K562 (cell line): ENCODE measurements around the gene FN3KRP. TPM values are rescaled to one million over a fixed set of nuclear protein-coding genes. Genes with fewer than 3 reads are reported as not detected.
A peak's percentile ranks its signal among the peaks of the same experiment; 100 is the strongest.

ENCODE experiments used
- ATAC-seq: fragments of 200-7000 bp; cut with Tn5 transposase; 3 replicates; pipeline ENCODE4 v1.9.1; 2020; ENCODE audit warnings: moderate library complexity
- BruUV-seq: library from RNA; stranded (reverse); fragments of 400-500 nt; replicated peaks from 2 replicates; lab custom pipeline; 2021; lab: Mats Ljungman, UMichigan
- CTCF ChIA-PET: fragments of 300-600 bp; formaldehyde crosslinking; extraction: SDS; loops from one replicate; lab custom pipeline; 2021; ENCODE audit warnings: low intra/inter-chr PET ratio; lab: Yijun Ruan, JAX
- POLR2A ChIA-PET: fragments of 300-600, 350-650 bp; sonication (Branson Sonifier 250); formaldehyde crosslinking; extraction: SDS; loops from one replicate; lab custom pipeline; 2021; ENCODE audit warnings: antibody characterized with exemption, inconsistent platforms; lab: Yijun Ruan, JAX
- DNase-seq, 4 experiments: peaks; one replicate each; pipeline versions ENCODE4 v3.0.0 to v3.0.0-alpha.2; 2011 to 2018; ENCODE audit warnings: low spot score in 3 of 4, mixed read lengths in 3 of 4; ENCODE audit errors: extremely low read depth in 1 of 4
- FAIRE-seq: peaks from 2 replicates; lab custom pipeline; 2011; peaks lifted over from hg19 to GRCh38; lab: Jason Lieb, UNC
- H2AFZ ChIP-seq: 2 replicates; pipeline ENCODE4 v1.6.0; 2011; ENCODE audit warnings: low read depth, low read length, control low read depth, inconsistent platforms
- H3K27ac ChIP-seq: fragments of 200-600 bp; 3 replicates; pipeline ENCODE4 v1.8.0; 2011; ENCODE audit warnings: low read depth, mild to moderate bottlenecking, control low read depth, inconsistent platforms, low read length, moderate library complexity, mixed read lengths; ENCODE audit errors: extremely low read depth
- H3K27me3 ChIP-seq, 2 experiments: fragments of 300-600 bp in 1 of 2; 2 replicates in 1 of 2; 3 replicates in 1 of 2; pipeline versions ENCODE4 v1.6.0 to v1.8.0; 2011; ENCODE audit warnings: inconsistent platforms in 2 of 2, low read length in 2 of 2, mild to moderate bottlenecking in 1 of 2, mixed read lengths in 1 of 2, moderate library complexity in 1 of 2; ENCODE audit not compliant: control insufficient read depth in 2 of 2, insufficient read depth in 2 of 2
- H3K36me3 ChIP-seq: fragments of 300-600 bp; 3 replicates; pipeline ENCODE4 v1.8.0; 2011; ENCODE audit warnings: mild to moderate bottlenecking, low read length, inconsistent platforms; ENCODE audit not compliant: control insufficient read depth, insufficient read depth
- H3K4me1 ChIP-seq, 2 experiments: fragments of 200-600 bp in 1 of 2; replicated peaks in 1 of 2; 2 replicates in 1 of 2; 3 replicates in 1 of 2; pipeline versions ENCODE4 v1.5.1 to v1.8.0; 2011; ENCODE audit warnings: inconsistent platforms in 2 of 2, low read length in 2 of 2, mild to moderate bottlenecking in 1 of 2, mixed read lengths in 1 of 2, moderate library complexity in 1 of 2; ENCODE audit not compliant: control insufficient read depth in 2 of 2, insufficient read depth in 2 of 2
- H3K4me2 ChIP-seq: 2 replicates; pipeline ENCODE4 v1.6.1; 2011; ENCODE audit warnings: low read length, control low read depth, inconsistent platforms, mixed read lengths; ENCODE audit not compliant: insufficient read depth
- H3K4me3 ChIP-seq: fragments of 200-600 bp; sonication (generic), shearing (Covaris generic); 2 replicates; pipeline ENCODE4 v1.5.1; 2016; ENCODE audit warnings: control low read depth, inconsistent platforms
- H3K79me2 ChIP-seq: fragments of 200-600 bp; 3 replicates; pipeline ENCODE4 v1.8.0; 2011; ENCODE audit warnings: low read length, inconsistent platforms; ENCODE audit not compliant: control insufficient read depth, insufficient read depth
- H3K9ac ChIP-seq, 2 experiments: 2 replicates each; pipeline versions ENCODE4 v1.6.0 to v1.6.1; 2011; ENCODE audit warnings: low read depth in 2 of 2, low read length in 2 of 2, control low read depth in 1 of 2, inconsistent platforms in 1 of 2, mild to moderate bottlenecking in 1 of 2, mixed read lengths in 1 of 2; ENCODE audit not compliant: insufficient read depth in 1 of 2
- H3K9me1 ChIP-seq: one replicate; pipeline ENCODE4 v1.6.0; 2011; ENCODE audit warnings: inconsistent platforms, mild to moderate bottlenecking, low read length, moderate library complexity; ENCODE audit not compliant: control insufficient read depth, insufficient read depth
- H3K9me3 ChIP-seq: replicated peaks from 2 replicates; pipeline ENCODE4 v1.5.1; 2011; ENCODE audit warnings: low read depth, low read length, inconsistent platforms; ENCODE audit not compliant: control insufficient read depth, insufficient read depth
- H4K20me1 ChIP-seq: replicated peaks from 2 replicates; pipeline ENCODE4 v1.6.1; 2011; ENCODE audit warnings: low read length, inconsistent platforms, mixed read lengths; ENCODE audit not compliant: control insufficient read depth, insufficient read depth
- MAFF ChIP-seq: IDR thresholded peaks from 2 replicates; pipeline ENCODE4 v1.6.1; 2012; ENCODE audit warnings: low read length, improper control_type of control experiment
- MEIS2 ChIP-seq: fragments of 450-650 bp; IDR thresholded peaks from 2 replicates; pipeline ENCODE4 v1.6.1; 2014; ENCODE audit warnings: mild to moderate bottlenecking; ENCODE audit not compliant: partially characterized antibody
- POLR2G ChIP-seq: fragments of 200-400 bp; formaldehyde crosslinking; IDR thresholded peaks from 2 replicates; pipeline ENCODE4 v1.6.1; 2017; ENCODE audit warnings: low read depth, mild to moderate bottlenecking, antibody characterized with exemption, low read length, moderate library complexity
- ZNF444 ChIP-seq: fragments of 250-450 bp; sonication (Bioruptor Pico); IDR thresholded peaks from 2 replicates; pipeline ENCODE4 v1.4.0; 2020; ENCODE audit warnings: mild to moderate bottlenecking, moderate library complexity
- WGBS: fragments of 100-300 bp; shearing (Covaris generic); methylation state at CpG from one replicate; pipeline ENCODE4 v1.1.6; 2016; ENCODE audit warnings: low coverage, mixed read lengths; ENCODE audit not compliant: insufficient coverage; ENCODE audit errors: missing lambda C conversion rate; 5-methylcytosine and 5-hydroxymethylcytosine counted together
- in situ Hi-C: fragments of 300-500 bp; cut with MboI; formaldehyde crosslinking; loops from 4 replicates; pipeline ENCODE4 v1.15.0; 2018; ENCODE audit warnings: inconsistent platforms, mixed read lengths
- intact Hi-C: fragments of 100-400 bp; cut with micrococcal nuclease; formaldehyde crosslinking; loops from 2 replicates; pipeline ENCODE4 v1.14.2; 2022
- polyA plus RNA-seq, 8 experiments: library from polyadenylated mRNA; depleted of rRNA in 4 of 8; stranded (reverse) in 5 of 8; unstranded in 3 of 8; fragments of >200 nt; fragmentation: Nextera tagmentation in 2 of 8; fragmentation: Illumina TruSeq in 1 of 8; extraction: Ambion mirVana in 2 of 8; extraction: Trizol in 1 of 8; gene quantifications; 2 replicates each; pipeline versions ENCODE4 v1.2.1 to v1.2.3, GENCODE V29; 2011 to 2014; ENCODE audit warnings: inconsistent platforms in 1 of 8, missing spikeins in 1 of 8
- total RNA-seq, 7 experiments: library from RNA; depleted of rRNA in 6 of 7; stranded (reverse); fragments of >200 nt in 6 of 7; fragmentation: Illumina TruSeq in 2 of 7; extraction: Trizol in 2 of 7; gene quantifications; 2 replicates each; pipeline versions ENCODE4 v1.2.1 to v1.2.3, GENCODE V29; 2011 to 2021; ENCODE audit warnings: low replicate concordance in 1 of 7

Gene FN3KRP
- total and polyA plus RNA-seq, 9 of the 15 experiments (the other 6 are each of a cell fraction or from before 2014, with no cell fraction given) = 2.0 to 32.1 (median 24.9) TPM

DNA sequence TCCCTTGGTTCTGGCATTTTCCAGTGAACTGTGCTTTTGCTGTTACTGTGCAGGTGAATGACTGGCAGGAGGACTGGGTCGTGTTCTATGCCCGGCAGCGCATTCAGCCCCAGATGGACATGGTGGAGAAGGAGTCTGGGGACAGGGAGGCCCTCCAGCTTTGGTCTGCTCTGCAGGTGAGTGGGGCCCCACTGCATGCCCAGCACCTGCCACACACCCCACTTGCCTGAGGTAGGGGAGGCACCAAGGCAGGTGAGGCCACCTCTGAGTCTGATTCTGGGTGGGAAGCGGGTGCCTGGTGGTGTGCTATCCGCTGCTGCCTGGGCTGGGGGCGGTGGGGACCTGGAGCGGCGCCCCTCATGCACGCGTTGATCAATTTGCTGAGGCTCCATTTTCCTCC, 9.9 kb downstream of the FN3KRP start:
- no peak overlapping the region for H2AFZ ChIP-seq
- no peak for DNase-seq
- ChIA-PET CTCF (no interaction called here), POLR2A (interaction anchor here (1.0 to 1.2 kb wide), 2 partner anchors 11 to 13 kb away, joined by 3 to 5 read pairs; no protein-coding TSS in a partner anchor)
- H3K79me2 ChIP-seq = no peaks in the 10 kb centered on the region
- H3K4me3 ChIP-seq = no peak overlapping the region
- in situ Hi-C loops = no loop called here
- no peak for FAIRE-seq
- H3K4me1 ChIP-seq = peaks cover 0 to 7% of the 10 kb centered on the region in 2 experiments; a peak in 1 of 5 replicates
- no peak overlapping the region for H3K27ac ChIP-seq
- H3K9ac ChIP-seq = no peak overlapping the region
- H3K36me3 ChIP-seq = peaks cover 47% of the 10 kb centered on the region; the same call in 2 of the 3 replicates
- H4K20me1 ChIP-seq = no peaks in the 10 kb centered on the region
- 98% methylated on average over 10 of the region's 10 CpGs for WGBS
- no peak overlapping the region for H3K4me2 ChIP-seq
- H3K27me3 ChIP-seq = no peaks in the 10 kb centered on the region
- no peak for ATAC-seq
- intact Hi-C loops = no loop called here
- no peaks in the 10 kb centered on the region for H3K9me3 ChIP-seq
- peak; percentile 29; the same call in 1 of the 2 replicates for TF ChIP-seq POLR2G
- TF ChIP-seq MEIS2 = no peak
- no peaks in the 10 kb centered on the region for H3K9me1 ChIP-seq
- BruUV-seq = no TSS peak

DNA sequence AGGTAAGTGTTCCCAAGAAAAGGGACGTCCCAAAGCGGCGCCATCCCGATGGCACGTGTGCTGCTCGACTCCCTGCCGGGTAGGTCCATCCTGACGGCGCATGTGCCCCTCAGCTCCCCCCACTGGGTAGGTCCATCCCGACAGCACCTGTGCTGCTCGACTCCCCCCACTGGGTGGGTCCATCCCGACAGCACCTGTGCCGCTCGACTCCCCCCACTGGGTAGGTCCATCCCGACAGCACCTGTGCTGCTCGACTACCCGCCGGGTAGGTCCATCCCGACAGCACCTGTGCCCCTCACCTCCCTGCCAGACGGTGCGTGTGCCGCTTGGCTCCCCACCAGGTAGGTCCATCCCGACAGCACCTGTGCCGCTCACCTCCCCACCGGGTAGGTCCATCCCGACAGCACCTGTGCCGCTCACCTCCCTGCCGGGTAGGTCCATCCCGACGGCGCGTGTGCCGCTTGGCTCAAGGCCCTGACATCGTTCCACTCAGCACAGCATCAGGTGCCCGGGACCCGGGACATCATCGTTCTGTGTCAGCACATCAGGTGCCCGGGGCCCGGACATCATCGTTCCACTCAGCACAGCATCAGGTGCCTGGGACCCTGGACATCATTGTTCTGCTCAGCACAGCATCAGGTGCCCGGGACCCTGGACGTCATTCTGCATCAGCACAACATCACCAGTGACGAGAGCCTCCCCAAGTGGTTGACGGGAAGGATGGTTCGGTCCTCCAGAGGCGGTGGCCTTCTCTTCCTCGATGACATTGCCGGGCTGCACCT, 13.2 kb downstream of the FN3KRP start:
- 86% methylated on average over 40 of the region's 48 CpGs for WGBS
- Histone ChIP-seq H3K27ac (no peak overlapping the region), H3K79me2 (no peaks in the 10 kb centered on the region), H3K9ac (no peak overlapping the region), H3K4me3 (no peak overlapping the region), H4K20me1 (no peaks in the 10 kb centered on the region), H3K9me3 (peaks cover 11% of the 10 kb centered on the region), H3K4me1 (peaks cover 0 to 14% of the 10 kb centered on the region in 2 experiments; a peak in 1 of 5 replicates), H3K27me3 (no peaks in the 10 kb centered on the region), H2AFZ (no peak overlapping the region), H3K9me1 (no peaks in the 10 kb centered on the region), H3K36me3 (peaks cover 37% of the 10 kb centered on the region; the same call in 2 of the 3 replicates), H3K4me2 (no peak overlapping the region)
- in situ Hi-C loops = no loop called here
- ATAC-seq (no peak), DNase-seq (no peak), FAIRE-seq (no peak)
- TF ChIP-seq MAFF = no peak
- no peak for TF ChIP-seq ZNF444
- peak; percentile 61 for TF ChIP-seq POLR2G
- POLR2A ChIA-PET = interaction anchor here (0.6 to 0.9 kb wide), 2 partner anchors 8 to 13 kb away, joined by 3 read pairs; partner anchors contain the start of gene FN3KRP
- intact Hi-C loops = no loop called here
- BruUV-seq = no TSS peak
- CTCF ChIA-PET = no interaction called here
